Upper lobe of left lung (tissue), 6 donors: Measurements from ENCODE around the gene CES4A. TPM values are rescaled to one million over a fixed set of nuclear protein-coding genes. Genes with fewer than 3 reads are reported as not detected.

ENCODE experiments used
- ATAC-seq, 2 donors: fragments of 200-7000 bp; cut with Tn5 transposase; one replicate each; pipeline ENCODE4 v1.9.1; 2022; ENCODE audit warnings: mild to moderate bottlenecking in 2 of 2, moderate library complexity in 2 of 2; ENCODE audit not compliant: low FRiP score in 2 of 2
- DNase-seq, 2 donors: peaks; one replicate each; pipeline ENCODE4 v3.0.0-alpha.2; 2019 to 2020
- H3K27ac ChIP-seq, 4 donors: fragments of 200-600 bp; sonication (generic); one replicate each; pipeline ENCODE4 v1.5.1; 2016 to 2019
- H3K27me3 ChIP-seq, 4 donors: fragments of 200-600 bp; sonication (generic); one replicate each; pipeline ENCODE4 v1.5.1; 2017 to 2019
- H3K36me3 ChIP-seq, 4 donors: fragments of 200-600 bp; sonication (generic); one replicate each; pipeline ENCODE4 v1.5.1; 2016 to 2019
- H3K4me1 ChIP-seq, 4 donors: fragments of 200-600 bp; sonication (generic); one replicate each; pipeline ENCODE4 v1.5.1; 2018 to 2019
- H3K4me3 ChIP-seq, 4 donors: fragments of 200-600 bp; sonication (generic); one replicate each; pipeline ENCODE4 v1.5.1; 2017 to 2019; ENCODE audit warnings: mild to moderate bottlenecking in 2 of 4, moderate library complexity in 1 of 4
- H3K9me3 ChIP-seq, 4 donors: fragments of 200-600 bp; sonication (generic); one replicate each; pipeline ENCODE4 v1.5.1; 2018 to 2019
- CTCF ChIP-seq, 6 experiments: fragments of 450-650 bp in 4 of 6; fragments of 200-600 bp in 2 of 6; sonication (generic) in 2 of 6; IDR thresholded peaks; one replicate each; pipeline ENCODE4 v1.5.1; 2016 to 2019; ENCODE audit warnings: antibody characterized with exemption in 6 of 6
- EP300 ChIP-seq, 4 donors: sonication (generic); formaldehyde crosslinking; IDR thresholded peaks; one replicate each; pipeline ENCODE4 v1.5.1; 2017; ENCODE audit warnings: antibody characterized with exemption in 4 of 4, control low read depth in 2 of 4
- POLR2A ChIP-seq, 4 donors: fragments of 450-650 bp; IDR thresholded peaks; one replicate each; pipeline ENCODE4 v1.5.1; 2016 to 2017; ENCODE audit warnings: antibody characterized with exemption in 4 of 4, mild to moderate bottlenecking in 2 of 4
- POLR2AphosphoS5 ChIP-seq, 2 donors: sonication (generic); formaldehyde crosslinking; IDR thresholded peaks; one replicate each; pipeline ENCODE4 v1.5.1; 2017; ENCODE audit warnings: antibody characterized with exemption in 2 of 2
- WGBS, 2 donors: methylation state at CpG; one replicate each; pipeline ENCODE4 v1.1.5; 2017 to 2018; 5-methylcytosine and 5-hydroxymethylcytosine counted together
- total RNA-seq, 6 donors: library from RNA; depleted of rRNA in 4 of 6; stranded (reverse); fragments of >200 nt in 4 of 6; gene quantifications; one replicate each; pipeline versions ENCODE4 v1.1.0 to v1.2.1, GENCODE V29; 2016 to 2021
- donor health status: DM: no; HTN: no; CAD: no; lungs with moderate emphysema.
- donor health status: DM: no; HTN: yes; CAD: no; lungs with severe emphysema.

The CES4A gene
- total RNA-seq, 6 donors from 2014 or later, result 9.9 to 39.7 (median 20.2) TPM

- Histone ChIP-seq H3K9me3 (no peaks in the 10 kb centered on the region), H3K4me1 (peaks cover 21 to 51% (median 34%) of the 10 kb centered on the region in 4 donors), H3K27me3 (no peaks in the 10 kb centered on the region), H3K27ac (peak overlapping the region; percentile 95 to 99 (median 97)), H3K4me3 (peak overlapping the region; percentile 60 to 94 (median 84)), H3K36me3 (peaks cover 0 to 11% (median 2%) of the 10 kb centered on the region in 4 donors)
- no peak for TF ChIP-seq EP300 (IDR thresholded peaks at IDR 0.05)
- no peak for TF ChIP-seq POLR2A (IDR thresholded peaks at IDR 0.05)
- no peak for TF ChIP-seq CTCF (IDR thresholded peaks at IDR 0.05)
- TF ChIP-seq POLR2AphosphoS5 (IDR thresholded peaks at IDR 0.05), result no peak
- ATAC-seq, result no peak
- DNase-seq, result no peak
- 53 to 60% methylated on average over 18 of the region's 18 CpGs for WGBS, 2 donors
These were observed 42.0 kb downstream of the CES4A start for GRCh38 chr16:67030221-67030962.

GRCh38 chr16:67034487-67034886, 46.1 kb downstream of the CES4A start:
- Histone ChIP-seq H3K36me3 (peaks cover 0 to 17% (median 3%) of the 10 kb centered on the region in 4 donors), H3K4me1 (peaks cover 15 to 45% (median 29%) of the 10 kb centered on the region in 4 donors), H3K4me3 (no peak overlapping the region), H3K9me3 (no peaks in the 10 kb centered on the region), H3K27me3 (no peaks in the 10 kb centered on the region), H3K27ac (no peak overlapping the region)
- DNase-seq, result no peak
- no peak for ATAC-seq
- TF ChIP-seq POLR2A (IDR thresholded peaks at IDR 0.05) (no peak), POLR2AphosphoS5 (IDR thresholded peaks at IDR 0.05) (no peak), CTCF (IDR thresholded peaks at IDR 0.05) (no peak), EP300 (IDR thresholded peaks at IDR 0.05) (no peak)
- WGBS, 2 donors, result 31 to 32% methylated on average over 4 of the region's 4 CpGs

- no peak overlapping the region for H3K4me3 ChIP-seq
- no peak for ATAC-seq
- H3K27ac ChIP-seq, result no peak overlapping the region
- H3K36me3 ChIP-seq, result peaks cover 0 to 23% (median 3%) of the 10 kb centered on the region in 4 donors
- H3K27me3 ChIP-seq, result no peaks in the 10 kb centered on the region
- H3K9me3 ChIP-seq, result no peaks in the 10 kb centered on the region
- no peak for DNase-seq
- WGBS, 2 donors, result 61 to 75% methylated on average over 1 of the region's 1 CpG
- no peak for TF ChIP-seq CTCF (IDR thresholded peaks at IDR 0.05)
- no peak for TF ChIP-seq POLR2AphosphoS5 (IDR thresholded peaks at IDR 0.05)
- TF ChIP-seq EP300 (IDR thresholded peaks at IDR 0.05), result no peak
- TF ChIP-seq POLR2A (IDR thresholded peaks at IDR 0.05), result no peak
- H3K4me1 ChIP-seq, result peaks cover 12 to 40% (median 25%) of the 10 kb centered on the region in 4 donors
These were observed 47.0 kb downstream of the CES4A start for GRCh38 chr16:67035364-67035763.

GRCh38 chr16:67036323-67036741, 47.9 kb downstream of the CES4A start:
- H3K4me3 ChIP-seq, result no peak overlapping the region
- ATAC-seq (no peak), DNase-seq (no peak)
- H3K9me3 ChIP-seq, result no peaks in the 10 kb centered on the region
- H3K4me1 ChIP-seq, result peaks cover 2 to 30% (median 16%) of the 10 kb centered on the region in 4 donors
- 69 to 86% methylated on average over 5 of the region's 5 CpGs for WGBS, 2 donors
- TF ChIP-seq POLR2A (IDR thresholded peaks at IDR 0.05) (no peak), POLR2AphosphoS5 (IDR thresholded peaks at IDR 0.05) (no peak), CTCF (IDR thresholded peaks at IDR 0.05) (no peak), EP300 (IDR thresholded peaks at IDR 0.05) (no peak)
- H3K27ac ChIP-seq, result no peak overlapping the region
- no peaks in the 10 kb centered on the region for H3K27me3 ChIP-seq
- peaks cover 0 to 23% (median 3%) of the 10 kb centered on the region in 4 donors for H3K36me3 ChIP-seq
